Esophagus muscularis mucosa (tissue), 4 donors: ENCODE data around the gene EMX2. TPM values are rescaled to one million over a fixed set of nuclear protein-coding genes. Genes with fewer than 3 reads are reported as not detected.
A peak's percentile ranks its signal among the peaks of the same experiment; 100 is the strongest.

Experiments used
- DNase-seq: peaks from one replicate; pipeline ENCODE4 v3.0.0-alpha.2; 2017; ENCODE audit errors: extremely low spot score
- H3K27ac ChIP-seq, 4 donors: fragments of 200-600 bp; sonication (generic); replicated peaks in 1 of 4; 1 replicate in 3 of 4; 2 replicates in 1 of 4; pipeline ENCODE4 v1.5.1; 2016 to 2019; ENCODE audit warnings: mild to moderate bottlenecking in 1 of 4
- H3K27me3 ChIP-seq, 4 donors: fragments of 200-600 bp; sonication (generic); one replicate each; pipeline versions ENCODE4 v1.5.1 to v1.6.0; 2016 to 2019
- H3K36me3 ChIP-seq, 4 donors: fragments of 200-600 bp; sonication (generic); one replicate each; pipeline ENCODE4 v1.5.1; 2016 to 2019
- H3K4me1 ChIP-seq, 4 donors: fragments of 200-600 bp; sonication (generic); one replicate each; pipeline ENCODE4 v1.5.1; 2016 to 2019
- H3K4me3 ChIP-seq, 4 donors: fragments of 200-600 bp; sonication (generic); 1 replicate in 2 of 4; 2 replicates in 2 of 4; pipeline ENCODE4 v1.5.1; 2016 to 2019; ENCODE audit warnings: mild to moderate bottlenecking in 4 of 4, moderate library complexity in 1 of 4
- H3K9me3 ChIP-seq, 4 donors: fragments of 200-600 bp; sonication (generic); 1 replicate in 3 of 4; 2 replicates in 1 of 4; pipeline ENCODE4 v1.5.1; 2016 to 2019
- CTCF ChIP-seq, 3 experiments: fragments of 200-600 bp in 2 of 3; fragments of 450-650 bp in 1 of 3; sonication (generic) in 2 of 3; IDR thresholded peaks; one replicate each; pipeline ENCODE4 v1.5.1; 2017 to 2019; ENCODE audit warnings: antibody characterized with exemption in 3 of 3, mild to moderate bottlenecking in 2 of 3, moderate library complexity in 1 of 3
- EP300 ChIP-seq: sonication (generic); formaldehyde crosslinking; IDR thresholded peaks from one replicate; pipeline ENCODE4 v1.6.1; 2017; ENCODE audit warnings: antibody characterized with exemption
- POLR2A ChIP-seq: fragments of 450-650 bp; IDR thresholded peaks from one replicate; pipeline ENCODE4 v1.6.1; 2017; ENCODE audit warnings: antibody characterized with exemption, moderate library complexity, mild to moderate bottlenecking, low read depth
- POLR2AphosphoS5 ChIP-seq, 2 donors: sonication (generic); formaldehyde crosslinking; IDR thresholded peaks; one replicate each; pipeline ENCODE4 v1.6.1; 2017; ENCODE audit warnings: antibody characterized with exemption in 2 of 2
- WGBS: methylation state at CpG from one replicate; pipeline ENCODE4 v1.1.5; 2018; 5-methylcytosine and 5-hydroxymethylcytosine counted together
- intact Hi-C: fragments of 100-400 bp; cut with DNase I; formaldehyde crosslinking; loops from one replicate; pipeline ENCODE4 v1.15.1; 2023
- total RNA-seq, 4 donors: library from RNA; depleted of rRNA; stranded (reverse); fragments of >200 nt; gene quantifications; one replicate each; pipeline versions ENCODE4 v1.1.0 to v1.2.1, GENCODE V29; 2016

Gene EMX2
- total RNA-seq, 4 donors from 2014 or later = 0.52 to 0.71 TPM; not detected in 2

GRCh38 chr10:117530791-117531190 lies 11.8 kb upstream of the EMX2 start:
- Histone ChIP-seq H3K27me3 (peaks cover 0 to 81% (median 44%) of the 10 kb centered on the region in 4 donors), H3K9me3 (no peaks in the 10 kb centered on the region), H3K27ac (no peak overlapping the region), H3K4me1 (peaks cover 16 to 33% (median 31%) of the 10 kb centered on the region in 4 donors), H3K4me3 (no peak overlapping the region), H3K36me3 (no peaks in the 10 kb centered on the region)
- DNase-seq = no peak
- WGBS = 41% methylated on average over 4 of the region's 4 CpGs
- TF ChIP-seq POLR2AphosphoS5 (IDR thresholded peaks at IDR 0.05) (no peak), CTCF (IDR thresholded peaks at IDR 0.05) (no peak), POLR2A (no peak), EP300 (no peak)
- intact Hi-C loops = no loop called here

GRCh38 chr10:117531371-117532002 lies 11.1 kb upstream of the EMX2 start:
- Histone ChIP-seq H3K4me3 (no peak overlapping the region), H3K9me3 (no peaks in the 10 kb centered on the region), H3K36me3 (no peaks in the 10 kb centered on the region), H3K27ac (no peak overlapping the region), H3K4me1 (peaks cover 16 to 39% (median 37%) of the 10 kb centered on the region in 4 donors), H3K27me3 (peaks cover 0 to 88% (median 51%) of the 10 kb centered on the region in 4 donors)
- TF ChIP-seq POLR2AphosphoS5 (IDR thresholded peaks at IDR 0.05) (no peak), POLR2A (no peak), CTCF (IDR thresholded peaks at IDR 0.05) (no peak), EP300 (no peak)
- WGBS = 42% methylated on average over 13 of the region's 14 CpGs
- DNase-seq = no peak
- intact Hi-C loops = no loop called here

- Histone ChIP-seq H3K4me1 (peaks cover 16 to 44% (median 38%) of the 10 kb centered on the region in 4 donors), H3K27me3 (peaks cover 0 to 94% (median 56%) of the 10 kb centered on the region in 4 donors), H3K4me3 (no peak overlapping the region), H3K9me3 (no peaks in the 10 kb centered on the region), H3K27ac (no peak overlapping the region), H3K36me3 (no peaks in the 10 kb centered on the region)
- WGBS = 23% methylated on average over 3 of the region's 3 CpGs
- TF ChIP-seq CTCF (IDR thresholded peaks at IDR 0.05) = no peak
- no peak for TF ChIP-seq POLR2A
- no peak for TF ChIP-seq EP300
- TF ChIP-seq POLR2AphosphoS5 (IDR thresholded peaks at IDR 0.05) = no peak
- no peak for DNase-seq
- intact Hi-C loops = no loop called here
Observed at GRCh38 chr10:117532003-117532385, 10.6 kb upstream of the EMX2 start.

GRCh38 chr10:117532451-117533107 lies 10.0 kb upstream of the EMX2 start:
- intact Hi-C loops = no loop called here
- no peak overlapping the region for H3K27ac ChIP-seq

More at GRCh38 chr10:117532451-117533107, 10.0 kb upstream of the EMX2 start:
- Histone ChIP-seq H3K4me1 (peaks cover 16 to 50% (median 44%) of the 10 kb centered on the region in 4 donors), H3K36me3 (no peaks in the 10 kb centered on the region), H3K27me3 (peaks cover 0 to 99% (median 62%) of the 10 kb centered on the region in 4 donors), H3K9me3 (no peaks in the 10 kb centered on the region), H3K4me3 (peak overlapping the region in 1 of 4 donors; percentile 6)
- no peak for TF ChIP-seq EP300
- TF ChIP-seq POLR2A = no peak
- TF ChIP-seq POLR2AphosphoS5 (IDR thresholded peaks at IDR 0.05) = no peak
- no peak for TF ChIP-seq CTCF (IDR thresholded peaks at IDR 0.05)
- 17% methylated on average over 32 of the region's 33 CpGs for WGBS
- no peak for DNase-seq
